Nephron (organoid): ENCODE measurements around the gene LAMP5.

Source experiments
- H3K27ac Mint-ChIP-seq, 3 experiments: 2 replicates each; pipeline ENCODE4 v1.8.0; 2020; ENCODE audit warnings: mixed read lengths in 3 of 3, mild to moderate bottlenecking in 2 of 3, moderate library complexity in 1 of 3
- H3K27me3 Mint-ChIP-seq: 2 replicates; pipeline ENCODE4 v1.8.0; 2021; ENCODE audit warnings: low read depth, mild to moderate bottlenecking, moderate library complexity, mixed read lengths
- H3K36me3 Mint-ChIP-seq: 2 replicates; pipeline ENCODE4 v1.8.0; 2020; ENCODE audit warnings: low read depth, mixed read lengths
- H3K4me1 Mint-ChIP-seq: 2 replicates; pipeline ENCODE4 v1.8.0; 2020; ENCODE audit warnings: mixed read lengths
- H3K4me3 Mint-ChIP-seq, 3 experiments: 2 replicates each; pipeline ENCODE4 v1.8.0; 2020; ENCODE audit warnings: mild to moderate bottlenecking in 3 of 3, mixed read lengths in 3 of 3, moderate library complexity in 2 of 3
- H3K9me3 Mint-ChIP-seq: 2 replicates; pipeline ENCODE4 v1.8.0; 2020; ENCODE audit warnings: mixed read lengths
- CTCF ChIP-seq, 3 experiments: fragments of 200-600 bp; sonication (generic); IDR thresholded peaks; one replicate each; pipeline ENCODE4 v1.5.0; 2021; ENCODE audit warnings: antibody characterized with exemption in 3 of 3; ENCODE audit not compliant: unreplicated experiment in 3 of 3

Gene LAMP5

GRCh38 chr20:9515741-9516233, 1.4 kb downstream of the LAMP5 start:
- Mint-ChIP-seq H3K27ac (peak overlapping the region in 2 of 3 experiments; percentile 28 to 73), H3K4me1 (peaks cover 31% of the 10 kb centered on the region), H3K4me3 (peak overlapping the region; percentile 88 to 90 (median 88)), H3K9me3 (no peaks in the 10 kb centered on the region), H3K36me3 (no peaks in the 10 kb centered on the region), H3K27me3 (peaks cover 92% of the 10 kb centered on the region)
- no peak for TF ChIP-seq CTCF (IDR thresholded peaks at IDR 0.05; ENCODE audit: unreplicated experiment in 3 of 3)

GRCh38 chr20:9516234-9516871, 2.0 kb downstream of the LAMP5 start:
- no peak for TF ChIP-seq CTCF (IDR thresholded peaks at IDR 0.05; ENCODE audit: unreplicated experiment in 3 of 3)
- Mint-ChIP-seq H3K27ac (peak overlapping the region; percentile 6 to 67 (median 32)), H3K4me1 (peaks cover 31% of the 10 kb centered on the region), H3K4me3 (peak overlapping the region; percentile 88 to 90 (median 88)), H3K27me3 (peaks cover 90% of the 10 kb centered on the region), H3K36me3 (no peaks in the 10 kb centered on the region), H3K9me3 (no peaks in the 10 kb centered on the region)

GRCh38 chr20:9517297-9518162, 3.1 kb downstream of the LAMP5 start:
- Mint-ChIP-seq H3K36me3 (no peaks in the 10 kb centered on the region), H3K9me3 (no peaks in the 10 kb centered on the region), H3K27me3 (peaks cover 80% of the 10 kb centered on the region), H3K4me3 (peak overlapping the region; percentile 23 to 88 (median 53)), H3K27ac (no peak overlapping the region), H3K4me1 (peaks cover 31% of the 10 kb centered on the region)
- no peak for TF ChIP-seq CTCF (IDR thresholded peaks at IDR 0.05; ENCODE audit: unreplicated experiment in 3 of 3)

- Mint-ChIP-seq H3K9me3 (no peaks in the 10 kb centered on the region), H3K4me3 (peak overlapping the region; percentile 19 to 30 (median 20)), H3K4me1 (peaks cover 30% of the 10 kb centered on the region), H3K27ac (no peak overlapping the region), H3K36me3 (no peaks in the 10 kb centered on the region), H3K27me3 (peaks cover 68% of the 10 kb centered on the region)
- no peak for TF ChIP-seq CTCF (IDR thresholded peaks at IDR 0.05; ENCODE audit: unreplicated experiment in 3 of 3)
These were observed 4.3 kb downstream of the LAMP5 start for GRCh38 chr20:9518576-9519175.

- Mint-ChIP-seq H3K9me3 (no peaks in the 10 kb centered on the region), H3K27me3 (peaks cover 54% of the 10 kb centered on the region), H3K4me1 (peaks cover 16% of the 10 kb centered on the region), H3K27ac (no peak overlapping the region), H3K4me3 (no peak overlapping the region), H3K36me3 (no peaks in the 10 kb centered on the region)
- no peak for TF ChIP-seq CTCF (IDR thresholded peaks at IDR 0.05; ENCODE audit: unreplicated experiment in 3 of 3)
These were observed 5.7 kb downstream of the LAMP5 start for GRCh38 chr20:9520086-9520485.
